ENCODE measurements around the gene PDE3A. TPM values are rescaled to one million over a fixed set of nuclear protein-coding genes. Genes with fewer than 3 reads are reported as not detected.

Gene PDE3A
- total and polyA plus RNA-seq, 2 donors from 2014 or later = 3.3 to 18.3 TPM

GRCh38 chr12:20474443-20474842 is 106.1 kb downstream of the PDE3A start:
- H3K9ac ChIP-seq (ENCODE audit: low read length in 3 of 3) = no peak overlapping the region
- no peak for FAIRE-seq

GRCh38 chr12:20475542-20475941 is 107.2 kb downstream of the PDE3A start:
- intact Hi-C loops (cut with DNase I) = no loop called here
- no peak overlapping the region for H3K27ac ChIP-seq (ENCODE audit: low read depth in 2 of 2, low read length in 2 of 2)
- no peak for FAIRE-seq

More at GRCh38 chr12:20474443-20474842, 106.1 kb downstream of the PDE3A start:
- TF ChIP-seq CTCF (IDR thresholded peaks at IDR 0.05; ENCODE audit: borderline replicate concordance, extremely low read depth, insufficient read depth) = no peak
- Histone ChIP-seq H3K9me3 (ENCODE audit: control insufficient read depth in 2 of 3, insufficient read depth in 1 of 3, low read length in 3 of 3) (no peaks in the 10 kb centered on the region), H3K36me3 (ENCODE audit: control insufficient read depth in 2 of 3, insufficient read depth in 3 of 3, low read length in 3 of 3) (no peaks in the 10 kb centered on the region), H3K4me3 (ENCODE audit: low read length in 3 of 3) (no peak overlapping the region), H3K27me3 (ENCODE audit: control insufficient read depth, insufficient read depth, low read length) (no peaks in the 10 kb centered on the region), H3K4me1 (ENCODE audit: control insufficient read depth in 2 of 3, insufficient read depth in 2 of 3, low read depth in 1 of 3, low read length in 3 of 3) (peaks cover 0 to 5% (median 0%) of the 10 kb centered on the region in 3 donors), H3K27ac (ENCODE audit: low read depth in 2 of 2, low read length in 2 of 2) (no peak overlapping the region)
- no peak for DNase-seq
- intact Hi-C loops (cut with DNase I) = no loop called here

DNA sequence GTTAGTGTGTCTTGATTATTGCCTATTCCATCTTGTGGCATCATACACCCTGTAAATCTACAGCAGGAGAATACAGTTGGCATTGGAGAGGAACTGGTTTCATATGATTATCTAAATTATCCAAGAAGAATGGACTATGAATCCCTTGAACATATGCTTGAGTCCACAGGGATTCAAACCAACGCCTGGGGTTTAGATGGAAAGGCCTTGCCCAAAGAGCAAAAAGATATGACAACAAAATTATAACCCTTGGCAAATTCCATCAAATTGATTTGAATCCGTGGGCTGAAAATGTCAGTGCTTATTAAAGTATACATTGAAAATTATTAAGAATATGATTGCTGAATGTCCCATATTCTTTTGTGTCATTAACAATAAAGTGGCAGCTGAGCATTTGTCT is 108.2 kb downstream of the PDE3A start:
- FAIRE-seq (no peak), DNase-seq (no peak)
- no peaks in the 10 kb centered on the region for H3K36me3 ChIP-seq (ENCODE audit: control insufficient read depth in 2 of 3, insufficient read depth in 3 of 3, low read length in 3 of 3)
- H3K9me3 ChIP-seq (ENCODE audit: control insufficient read depth in 2 of 3, insufficient read depth in 1 of 3, low read length in 3 of 3) = no peaks in the 10 kb centered on the region
- intact Hi-C loops (cut with DNase I) = no loop called here
- no peak overlapping the region for H3K27ac ChIP-seq (ENCODE audit: low read depth in 2 of 2, low read length in 2 of 2)
- no peak overlapping the region for H3K9ac ChIP-seq (ENCODE audit: low read length in 3 of 3)
- no peaks in the 10 kb centered on the region for H3K27me3 ChIP-seq (ENCODE audit: control insufficient read depth, insufficient read depth, low read length)
- no peak overlapping the region for H3K4me3 ChIP-seq (ENCODE audit: low read length in 3 of 3)
- H3K4me1 ChIP-seq (ENCODE audit: control insufficient read depth in 2 of 3, insufficient read depth in 2 of 3, low read depth in 1 of 3, low read length in 3 of 3) = peaks cover 0 to 5% (median 0%) of the 10 kb centered on the region in 3 donors
- TF ChIP-seq CTCF (IDR thresholded peaks at IDR 0.05; ENCODE audit: borderline replicate concordance, extremely low read depth, insufficient read depth) = no peak

More at GRCh38 chr12:20475542-20475941, 107.2 kb downstream of the PDE3A start:
- Histone ChIP-seq H3K9me3 (ENCODE audit: control insufficient read depth in 2 of 3, insufficient read depth in 1 of 3, low read length in 3 of 3) (no peaks in the 10 kb centered on the region), H3K36me3 (ENCODE audit: control insufficient read depth in 2 of 3, insufficient read depth in 3 of 3, low read length in 3 of 3) (no peaks in the 10 kb centered on the region), H3K4me3 (ENCODE audit: low read length in 3 of 3) (no peak overlapping the region), H3K27me3 (ENCODE audit: control insufficient read depth, insufficient read depth, low read length) (no peaks in the 10 kb centered on the region), H3K9ac (ENCODE audit: low read length in 3 of 3) (no peak overlapping the region), H3K4me1 (ENCODE audit: control insufficient read depth in 2 of 3, insufficient read depth in 2 of 3, low read depth in 1 of 3, low read length in 3 of 3) (peaks cover 0 to 5% (median 0%) of the 10 kb centered on the region in 3 donors)
- no peak for TF ChIP-seq CTCF (IDR thresholded peaks at IDR 0.05; ENCODE audit: borderline replicate concordance, extremely low read depth, insufficient read depth)
- DNase-seq = no peak

DNA sequence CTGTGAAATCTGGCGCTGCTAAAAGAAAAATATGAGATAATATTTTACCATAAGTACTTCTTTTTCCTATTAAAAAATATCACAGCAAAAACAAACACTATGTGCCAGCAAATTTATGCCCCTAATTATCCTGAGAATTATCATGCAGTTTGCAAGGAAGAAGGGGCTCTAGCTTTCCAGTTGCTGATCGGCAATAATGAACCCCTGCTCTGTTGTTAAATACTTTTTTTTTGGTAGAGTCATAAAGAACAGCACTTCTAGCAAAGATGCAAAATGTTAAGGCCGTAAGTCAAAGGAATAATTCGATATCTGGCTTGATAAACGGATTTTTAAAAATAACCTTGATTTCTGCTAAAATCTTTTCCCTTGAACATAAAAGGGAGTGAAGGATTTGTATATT is 108.9 kb downstream of the PDE3A start:
- H3K9ac ChIP-seq (ENCODE audit: low read length in 3 of 3) = no peak overlapping the region
- TF ChIP-seq CTCF (IDR thresholded peaks at IDR 0.05; ENCODE audit: borderline replicate concordance, extremely low read depth, insufficient read depth) = no peak
- intact Hi-C loops (cut with DNase I) = no loop called here
- peaks cover 0 to 1% (median 0%) of the 10 kb centered on the region in 3 donors for H3K4me1 ChIP-seq (ENCODE audit: control insufficient read depth in 2 of 3, insufficient read depth in 2 of 3, low read depth in 1 of 3, low read length in 3 of 3)
- no peaks in the 10 kb centered on the region for H3K9me3 ChIP-seq (ENCODE audit: control insufficient read depth in 2 of 3, insufficient read depth in 1 of 3, low read length in 3 of 3)
- DNase-seq = no peak
- H3K4me3 ChIP-seq (ENCODE audit: low read length in 3 of 3) = no peak overlapping the region
- FAIRE-seq = no peak
- no peaks in the 10 kb centered on the region for H3K27me3 ChIP-seq (ENCODE audit: control insufficient read depth, insufficient read depth, low read length)
- H3K27ac ChIP-seq (ENCODE audit: low read depth in 2 of 2, low read length in 2 of 2) = no peak overlapping the region
- H3K36me3 ChIP-seq (ENCODE audit: control insufficient read depth in 2 of 3, insufficient read depth in 3 of 3, low read length in 3 of 3) = no peaks in the 10 kb centered on the region

Data from kidney (tissue), 14 donors.